Measurements from ENCODE around the gene MAGOHB.

The MAGOHB gene

DNA sequence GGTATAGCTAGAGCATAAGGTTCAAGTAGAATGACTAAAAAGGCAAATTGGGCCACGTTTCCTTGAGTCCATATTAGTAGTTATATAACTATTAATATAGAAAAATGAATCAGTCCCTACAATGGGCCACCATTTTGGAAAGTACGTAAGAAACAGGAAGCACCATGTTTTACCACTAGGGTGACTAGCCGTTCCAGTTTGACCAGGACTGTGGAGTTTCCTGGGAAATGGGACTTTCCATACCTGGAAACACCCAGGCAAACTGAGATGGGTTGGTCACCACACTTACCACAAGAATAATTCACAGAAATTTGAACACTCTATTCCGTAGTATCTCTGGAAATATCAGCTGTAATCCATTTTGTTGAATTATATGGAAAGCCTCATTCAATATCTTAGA lies 2.1 kb upstream of the MAGOHB start:
- no peaks in the 10 kb centered on the region for H3F3A ChIP-seq (ENCODE audit: insufficient read depth)
- no peaks in the 10 kb centered on the region for H3K9me2 ChIP-seq (replicated peaks; ENCODE audit: insufficient read depth, low read length)
- no peaks in the 10 kb centered on the region for H4K20me1 ChIP-seq (ENCODE audit: low read depth, low read length)
- H2AFZ ChIP-seq (ENCODE audit: low read depth, low read length, severe bottlenecking) = no peak overlapping the region
- no peak for TF ChIP-seq EZH2phosphoT487 (conservative IDR thresholded peaks at IDR 0.05; ENCODE audit: low read length)
- TF ChIP-seq, protein P1, sequence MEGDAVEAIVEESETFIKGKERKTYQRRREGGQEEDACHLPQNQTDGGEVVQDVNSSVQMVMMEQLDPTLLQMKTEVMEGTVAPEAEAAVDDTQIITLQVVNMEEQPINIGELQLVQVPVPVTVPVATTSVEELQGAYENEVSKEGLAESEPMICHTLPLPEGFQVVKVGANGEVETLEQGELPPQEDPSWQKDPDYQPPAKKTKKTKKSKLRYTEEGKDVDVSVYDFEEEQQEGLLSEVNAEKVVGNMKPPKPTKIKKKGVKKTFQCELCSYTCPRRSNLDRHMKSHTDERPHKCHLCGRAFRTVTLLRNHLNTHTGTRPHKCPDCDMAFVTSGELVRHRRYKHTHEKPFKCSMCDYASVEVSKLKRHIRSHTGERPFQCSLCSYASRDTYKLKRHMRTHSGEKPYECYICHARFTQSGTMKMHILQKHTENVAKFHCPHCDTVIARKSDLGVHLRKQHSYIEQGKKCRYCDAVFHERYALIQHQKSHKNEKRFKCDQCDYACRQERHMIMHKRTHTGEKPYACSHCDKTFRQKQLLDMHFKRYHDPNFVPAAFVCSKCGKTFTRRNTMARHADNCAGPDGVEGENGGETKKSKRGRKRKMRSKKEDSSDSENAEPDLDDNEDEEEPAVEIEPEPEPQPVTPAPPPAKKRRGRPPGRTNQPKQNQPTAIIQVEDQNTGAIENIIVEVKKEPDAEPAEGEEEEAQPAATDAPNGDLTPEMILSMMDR (IDR thresholded peaks at IDR 0.05; ENCODE audit: insufficient read depth, low read length, poor library complexity, severe bottlenecking) = no peak
- no peak overlapping the region for H3K4me2 ChIP-seq (ENCODE audit: low read depth, low read length, poor library complexity, severe bottlenecking)
- H3K27ac ChIP-seq (ENCODE audit: low read depth, low read length) = no peak overlapping the region
- H3K4me3 ChIP-seq (ENCODE audit: insufficient read depth, low read length, poor library complexity, severe bottlenecking) = no peak overlapping the region
- no peak overlapping the region for H3K9ac ChIP-seq (ENCODE audit: low read length)
- no peaks in the 10 kb centered on the region for H3K9me3 ChIP-seq (ENCODE audit: insufficient read depth, low read length)
- no peaks in the 10 kb centered on the region for H3K27me3 ChIP-seq (ENCODE audit: low read length)
- H3K79me2 ChIP-seq (ENCODE audit: insufficient read depth, low read length) = peaks cover 14% of the 10 kb centered on the region
- H3K36me3 ChIP-seq (ENCODE audit: low read length) = no peaks in the 10 kb centered on the region

DNA sequence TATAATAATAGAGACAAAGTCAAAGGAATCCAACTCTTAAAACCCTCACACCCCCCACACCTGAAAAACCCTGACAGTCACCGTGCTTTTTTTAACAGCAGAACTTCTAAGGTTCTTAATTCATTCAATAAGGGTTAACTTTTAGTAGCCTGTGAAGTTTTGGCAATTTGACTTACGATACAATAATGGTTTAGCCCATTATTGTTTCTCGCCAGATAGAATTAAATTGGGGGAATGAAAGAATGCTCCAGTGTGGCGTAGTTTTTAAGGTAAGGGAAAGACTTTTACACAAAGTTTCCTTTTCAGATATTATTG lies 604 bp upstream of the MAGOHB start:
- TF ChIP-seq, protein P1 (IDR thresholded peaks at IDR 0.05; ENCODE audit: insufficient read depth, low read length, poor library complexity, severe bottlenecking) = no peak
- TF ChIP-seq EZH2phosphoT487 (conservative IDR thresholded peaks at IDR 0.05; ENCODE audit: low read length) = no peak
- Histone ChIP-seq H3K36me3 (ENCODE audit: low read length) (no peaks in the 10 kb centered on the region), H3K79me2 (ENCODE audit: insufficient read depth, low read length) (peaks cover 14% of the 10 kb centered on the region), H3K9me2 (replicated peaks; ENCODE audit: insufficient read depth, low read length) (no peaks in the 10 kb centered on the region), H3K4me2 (ENCODE audit: low read depth, low read length, poor library complexity, severe bottlenecking) (peak overlapping the region; percentile 91), H3F3A (ENCODE audit: insufficient read depth) (no peaks in the 10 kb centered on the region), H2AFZ (ENCODE audit: low read depth, low read length, severe bottlenecking) (peak overlapping the region; percentile 89), H3K27me3 (ENCODE audit: low read length) (no peaks in the 10 kb centered on the region), H3K9ac (ENCODE audit: low read length) (peak overlapping the region; percentile 81), H3K27ac (ENCODE audit: low read depth, low read length) (peak overlapping the region; percentile 45; the same call in 1 of the 2 replicates), H3K9me3 (ENCODE audit: insufficient read depth, low read length) (no peaks in the 10 kb centered on the region), H3K4me3 (ENCODE audit: insufficient read depth, low read length, poor library complexity, severe bottlenecking) (peak overlapping the region; percentile 85), H4K20me1 (ENCODE audit: low read depth, low read length) (no peaks in the 10 kb centered on the region)

DNA sequence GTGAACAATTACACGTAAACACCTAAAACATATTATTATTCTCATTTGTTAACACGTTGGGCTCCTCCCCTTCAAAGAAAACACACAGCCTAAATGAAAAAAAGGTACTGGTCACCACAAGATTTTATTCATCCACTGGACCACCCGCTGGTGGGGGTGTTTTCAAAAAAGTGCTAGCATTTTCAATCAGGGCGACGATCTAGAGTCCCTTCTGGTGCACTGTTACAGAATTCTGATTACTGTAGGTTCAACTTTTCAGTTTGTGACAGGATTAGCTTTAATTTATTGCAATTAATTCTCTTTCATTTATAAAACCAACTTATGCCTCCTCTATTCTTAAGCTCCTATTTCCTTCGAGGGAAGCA lies 443 bp downstream of the MAGOHB start:
- H3K27me3 ChIP-seq (ENCODE audit: low read length) = no peaks in the 10 kb centered on the region
- H2AFZ ChIP-seq (ENCODE audit: low read depth, low read length, severe bottlenecking) = peak overlapping the region; percentile 89
- H3K4me3 ChIP-seq (ENCODE audit: insufficient read depth, low read length, poor library complexity, severe bottlenecking) = peak overlapping the region; percentile 85
- no peaks in the 10 kb centered on the region for H4K20me1 ChIP-seq (ENCODE audit: low read depth, low read length)
- peaks cover 14% of the 10 kb centered on the region for H3K79me2 ChIP-seq (ENCODE audit: insufficient read depth, low read length)
- H3K9me2 ChIP-seq (replicated peaks; ENCODE audit: insufficient read depth, low read length) = no peaks in the 10 kb centered on the region
- H3K36me3 ChIP-seq (ENCODE audit: low read length) = no peaks in the 10 kb centered on the region
- H3F3A ChIP-seq (ENCODE audit: insufficient read depth) = no peaks in the 10 kb centered on the region
- no peak for TF ChIP-seq EZH2phosphoT487 (conservative IDR thresholded peaks at IDR 0.05; ENCODE audit: low read length)
- TF ChIP-seq, protein P1 (IDR thresholded peaks at IDR 0.05; ENCODE audit: insufficient read depth, low read length, poor library complexity, severe bottlenecking) = no peak
- H3K9ac ChIP-seq (ENCODE audit: low read length) = peak overlapping the region; percentile 81
- peak overlapping the region; percentile 88 for H3K4me2 ChIP-seq (ENCODE audit: low read depth, low read length, poor library complexity, severe bottlenecking)
- H3K9me3 ChIP-seq (ENCODE audit: insufficient read depth, low read length) = no peaks in the 10 kb centered on the region
- peak overlapping the region; percentile 48 for H3K27ac ChIP-seq (ENCODE audit: low read depth, low read length)

All from SU-DHL-6 (cell line).